WTC11 (cell line): ENCODE measurements around the gene SPOCK2. TPM values are rescaled to one million over a fixed set of nuclear protein-coding genes. Genes with fewer than 3 reads are reported as not detected.

ENCODE experiments used
- ATAC-seq: fragments of 200-7000 bp; cut with Tn5 transposase; 2 replicates; pipeline ENCODE4 v1.10.0; 2021; ENCODE audit warnings: mild to moderate bottlenecking, moderate library complexity
- CTCF ChIA-PET: fragments of 300-600 bp; sonication (Branson Sonifier 250); formaldehyde crosslinking; loops from one replicate; lab custom pipeline; 2021; ENCODE audit warnings: antibody characterized with exemption; lab: Charles Lee
- POLR2A ChIA-PET: fragments of 350-600 bp; sonication (Branson Sonifier 250); formaldehyde crosslinking; loops from one replicate; lab custom pipeline; 2021; ENCODE audit warnings: antibody characterized with exemption; lab: Charles Lee
- DNase-seq: peaks from one replicate; pipeline ENCODE4 v3.0.0; 2021; ENCODE audit warnings: low spot score
- H3K27ac Mint-ChIP-seq: 2 replicates; pipeline ENCODE4 v1.8.0; 2021; ENCODE audit warnings: mixed read lengths
- H3K27me3 Mint-ChIP-seq: 2 replicates; pipeline ENCODE4 v1.8.0; 2021; ENCODE audit warnings: low read depth, mild to moderate bottlenecking, moderate library complexity, mixed read lengths
- H3K36me3 Mint-ChIP-seq: 2 replicates; pipeline ENCODE4 v1.8.0; 2021; ENCODE audit warnings: mixed read lengths
- H3K4me1 Mint-ChIP-seq: 2 replicates; pipeline ENCODE4 v1.8.0; 2022; ENCODE audit warnings: mixed read lengths
- H3K4me3 Mint-ChIP-seq: 2 replicates; pipeline ENCODE4 v1.8.0; 2021; ENCODE audit warnings: mild to moderate bottlenecking, moderate library complexity, mixed read lengths
- H3K9me3 Mint-ChIP-seq: 2 replicates; pipeline ENCODE4 v1.8.0; 2021; ENCODE audit warnings: mixed read lengths
- GRHL2 ChIP-seq: fragments of 250-450 bp; sonication (Bioruptor Pico); IDR thresholded peaks from 2 replicates; pipeline ENCODE4 v1.8.0; 2022; ENCODE audit warnings: mild to moderate bottlenecking, moderate library complexity; ENCODE audit not compliant: insufficient replicate concordance, severe bottlenecking
- NR2C2 ChIP-seq: sonication (generic); formaldehyde crosslinking; IDR thresholded peaks from 2 replicates; pipeline ENCODE4 v1.8.0; 2022; ENCODE audit warnings: mild to moderate bottlenecking, missing genetic modification reagents
- OVOL2 ChIP-seq: fragments of 250-450 bp; sonication (Bioruptor Pico); IDR thresholded peaks from 2 replicates; pipeline ENCODE4 v1.9.0; 2021; ENCODE audit warnings: mild to moderate bottlenecking, borderline replicate concordance
- ZNF671 ChIP-seq: fragments of 250-450 bp; sonication (Bioruptor Pico); IDR thresholded peaks from 2 replicates; pipeline ENCODE4 v1.8.0; 2021; ENCODE audit warnings: mild to moderate bottlenecking
- total RNA-seq: library from RNA; stranded (reverse); gene quantifications from 3 replicates; pipeline ENCODE4 v1.2.3, GENCODE V29; 2021
- TF ChIP-seq, protein P1 (sequence below): fragments of 250-450 bp; sonication (Bioruptor Pico); IDR thresholded peaks from 2 replicates; pipeline ENCODE4 v1.9.0; 2021; ENCODE audit warnings: mild to moderate bottlenecking, borderline replicate concordance
- TF ChIP-seq, protein P2 (sequence below): sonication (generic); formaldehyde crosslinking; IDR thresholded peaks from 2 replicates; pipeline ENCODE4 v1.8.1; 2022; ENCODE audit warnings: low read depth, mild to moderate bottlenecking, moderate library complexity, missing genetic modification reagents, borderline replicate concordance
- TF ChIP-seq, protein P3 (sequence below): sonication (generic); formaldehyde crosslinking; IDR thresholded peaks from 2 replicates; pipeline ENCODE4 v1.8.0; 2022; ENCODE audit warnings: mild to moderate bottlenecking, missing genetic modification reagents
- TF ChIP-seq, protein P4 (sequence below): sonication (generic); formaldehyde crosslinking; IDR thresholded peaks from 2 replicates; pipeline ENCODE4 v1.8.1; 2023; ENCODE audit warnings: mild to moderate bottlenecking, missing genetic modification reagents
- TF ChIP-seq, protein P5 (sequence below): fragments of 250-450 bp; sonication (Bioruptor Pico); IDR thresholded peaks from 2 replicates; pipeline ENCODE4 v1.9.0; 2021; ENCODE audit warnings: mild to moderate bottlenecking
- TF ChIP-seq, protein P6 (sequence below): sonication (generic); formaldehyde crosslinking; IDR thresholded peaks from 2 replicates; pipeline ENCODE4 v1.8.0; 2023; ENCODE audit warnings: mild to moderate bottlenecking, missing genetic modification reagents

The SPOCK2 gene
- total RNA-seq, 1 experiment from 2014 or later = 4.7 TPM

DNA sequence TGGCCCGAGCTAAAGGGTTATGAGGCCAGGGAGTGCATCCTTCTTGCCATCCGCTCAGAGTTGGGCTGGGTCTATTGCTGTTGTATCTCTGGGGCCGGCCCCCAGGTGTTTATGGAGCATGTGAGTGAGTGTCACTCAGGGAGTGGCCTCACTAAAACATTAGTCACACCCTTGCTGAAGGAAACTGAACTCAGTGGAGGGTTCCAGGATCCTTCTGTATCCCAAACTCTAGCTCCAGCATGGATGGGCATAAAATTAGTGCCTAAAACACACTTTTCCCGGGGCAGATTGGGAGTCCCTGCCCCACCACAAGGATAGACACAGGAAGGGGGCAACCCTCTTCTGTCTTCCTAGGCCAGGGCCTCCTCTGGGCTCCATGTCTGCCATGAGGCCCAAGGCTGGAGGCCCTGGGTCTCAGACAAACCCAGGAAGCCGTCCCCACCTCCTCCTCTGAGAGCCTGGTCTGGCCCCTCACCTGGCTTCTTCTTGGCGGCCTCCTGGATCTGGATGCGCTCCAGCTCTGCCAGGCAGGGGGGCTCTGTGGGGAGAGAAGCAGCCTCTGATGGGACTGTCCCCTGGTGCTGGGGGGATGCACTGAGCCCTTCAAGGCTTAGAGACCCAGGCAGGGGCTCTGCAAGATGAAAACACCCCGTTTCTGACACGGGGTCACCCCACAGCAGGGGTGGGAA is 24.5 kb downstream of the SPOCK2 start (continued):
- TF ChIP-seq, protein P1, sequence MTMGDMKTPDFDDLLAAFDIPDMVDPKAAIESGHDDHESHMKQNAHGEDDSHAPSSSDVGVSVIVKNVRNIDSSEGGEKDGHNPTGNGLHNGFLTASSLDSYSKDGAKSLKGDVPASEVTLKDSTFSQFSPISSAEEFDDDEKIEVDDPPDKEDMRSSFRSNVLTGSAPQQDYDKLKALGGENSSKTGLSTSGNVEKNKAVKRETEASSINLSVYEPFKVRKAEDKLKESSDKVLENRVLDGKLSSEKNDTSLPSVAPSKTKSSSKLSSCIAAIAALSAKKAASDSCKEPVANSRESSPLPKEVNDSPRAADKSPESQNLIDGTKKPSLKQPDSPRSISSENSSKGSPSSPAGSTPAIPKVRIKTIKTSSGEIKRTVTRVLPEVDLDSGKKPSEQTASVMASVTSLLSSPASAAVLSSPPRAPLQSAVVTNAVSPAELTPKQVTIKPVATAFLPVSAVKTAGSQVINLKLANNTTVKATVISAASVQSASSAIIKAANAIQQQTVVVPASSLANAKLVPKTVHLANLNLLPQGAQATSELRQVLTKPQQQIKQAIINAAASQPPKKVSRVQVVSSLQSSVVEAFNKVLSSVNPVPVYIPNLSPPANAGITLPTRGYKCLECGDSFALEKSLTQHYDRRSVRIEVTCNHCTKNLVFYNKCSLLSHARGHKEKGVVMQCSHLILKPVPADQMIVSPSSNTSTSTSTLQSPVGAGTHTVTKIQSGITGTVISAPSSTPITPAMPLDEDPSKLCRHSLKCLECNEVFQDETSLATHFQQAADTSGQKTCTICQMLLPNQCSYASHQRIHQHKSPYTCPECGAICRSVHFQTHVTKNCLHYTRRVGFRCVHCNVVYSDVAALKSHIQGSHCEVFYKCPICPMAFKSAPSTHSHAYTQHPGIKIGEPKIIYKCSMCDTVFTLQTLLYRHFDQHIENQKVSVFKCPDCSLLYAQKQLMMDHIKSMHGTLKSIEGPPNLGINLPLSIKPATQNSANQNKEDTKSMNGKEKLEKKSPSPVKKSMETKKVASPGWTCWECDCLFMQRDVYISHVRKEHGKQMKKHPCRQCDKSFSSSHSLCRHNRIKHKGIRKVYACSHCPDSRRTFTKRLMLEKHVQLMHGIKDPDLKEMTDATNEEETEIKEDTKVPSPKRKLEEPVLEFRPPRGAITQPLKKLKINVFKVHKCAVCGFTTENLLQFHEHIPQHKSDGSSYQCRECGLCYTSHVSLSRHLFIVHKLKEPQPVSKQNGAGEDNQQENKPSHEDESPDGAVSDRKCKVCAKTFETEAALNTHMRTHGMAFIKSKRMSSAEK (CRISPR knock-in tag) = no peak

DNA sequence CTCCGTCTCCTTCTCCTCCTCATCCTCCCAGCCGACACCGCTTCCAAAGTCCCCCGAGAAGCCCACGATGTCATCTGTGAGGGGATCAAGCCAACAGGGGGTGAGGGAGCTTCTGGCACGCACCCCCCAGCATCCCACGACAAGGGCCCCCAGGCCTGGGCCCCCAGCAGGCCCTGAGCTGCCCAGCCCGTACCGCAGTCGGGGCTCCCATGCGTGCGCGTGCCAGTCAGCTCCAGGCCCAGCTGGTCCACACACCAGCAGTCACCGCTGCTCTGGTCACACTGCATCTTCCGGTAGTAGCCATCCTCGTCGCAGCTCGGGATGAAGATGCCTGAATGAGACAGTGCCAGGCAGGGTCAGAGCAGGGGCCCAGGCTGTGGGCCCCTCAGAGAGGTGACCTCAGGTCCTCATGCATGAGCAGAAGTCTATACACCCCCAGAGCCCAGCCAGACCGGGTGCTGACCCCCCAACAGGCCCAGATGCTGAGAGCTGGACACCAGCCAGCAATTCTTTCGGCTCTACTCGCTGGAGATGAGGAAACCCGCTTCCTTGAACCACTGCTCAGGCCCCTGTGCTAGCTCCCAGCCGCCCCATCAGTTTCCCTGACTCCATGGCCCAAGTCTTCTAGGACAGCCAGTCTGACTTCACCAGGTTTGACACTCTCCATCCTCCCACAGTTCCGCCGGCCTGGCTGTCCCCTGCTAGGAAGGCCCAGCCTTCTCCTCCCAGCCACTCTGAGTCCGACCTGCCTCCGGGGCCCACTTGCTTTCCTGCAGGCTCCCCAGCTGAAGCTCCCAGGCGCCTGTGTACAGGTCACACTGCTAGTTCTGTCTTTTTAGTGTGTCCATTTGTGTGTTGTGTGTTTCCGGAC is 25.3 kb downstream of the SPOCK2 start:
- peaks cover 14% of the 10 kb centered on the region for H3K4me1 Mint-ChIP-seq
- POLR2A ChIA-PET = interaction anchor here (0.5 kb wide), 1 partner anchor 39 kb away, joined by 3 read pairs; no protein-coding TSS in a partner anchor
- CTCF ChIA-PET = interaction anchor here (5.4 kb wide), 1 partner anchor 13 kb away, joined by 75 read pairs; no protein-coding TSS in a partner anchor
- TF ChIP-seq, protein P2, sequence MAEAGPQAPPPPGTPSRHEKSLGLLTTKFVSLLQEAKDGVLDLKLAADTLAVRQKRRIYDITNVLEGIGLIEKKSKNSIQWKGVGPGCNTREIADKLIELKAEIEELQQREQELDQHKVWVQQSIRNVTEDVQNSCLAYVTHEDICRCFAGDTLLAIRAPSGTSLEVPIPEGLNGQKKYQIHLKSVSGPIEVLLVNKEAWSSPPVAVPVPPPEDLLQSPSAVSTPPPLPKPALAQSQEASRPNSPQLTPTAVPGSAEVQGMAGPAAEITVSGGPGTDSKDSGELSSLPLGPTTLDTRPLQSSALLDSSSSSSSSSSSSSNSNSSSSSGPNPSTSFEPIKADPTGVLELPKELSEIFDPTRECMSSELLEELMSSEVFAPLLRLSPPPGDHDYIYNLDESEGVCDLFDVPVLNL (CRISPR knock-in tag) = no peak
- TF ChIP-seq NR2C2 (CRISPR knock-in tag) = no peak
- TF ChIP-seq, protein P3, sequence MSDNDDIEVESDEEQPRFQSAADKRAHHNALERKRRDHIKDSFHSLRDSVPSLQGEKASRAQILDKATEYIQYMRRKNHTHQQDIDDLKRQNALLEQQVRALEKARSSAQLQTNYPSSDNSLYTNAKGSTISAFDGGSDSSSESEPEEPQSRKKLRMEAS = no peak
- TF ChIP-seq OVOL2 = no peak
- TF ChIP-seq, protein P4, sequence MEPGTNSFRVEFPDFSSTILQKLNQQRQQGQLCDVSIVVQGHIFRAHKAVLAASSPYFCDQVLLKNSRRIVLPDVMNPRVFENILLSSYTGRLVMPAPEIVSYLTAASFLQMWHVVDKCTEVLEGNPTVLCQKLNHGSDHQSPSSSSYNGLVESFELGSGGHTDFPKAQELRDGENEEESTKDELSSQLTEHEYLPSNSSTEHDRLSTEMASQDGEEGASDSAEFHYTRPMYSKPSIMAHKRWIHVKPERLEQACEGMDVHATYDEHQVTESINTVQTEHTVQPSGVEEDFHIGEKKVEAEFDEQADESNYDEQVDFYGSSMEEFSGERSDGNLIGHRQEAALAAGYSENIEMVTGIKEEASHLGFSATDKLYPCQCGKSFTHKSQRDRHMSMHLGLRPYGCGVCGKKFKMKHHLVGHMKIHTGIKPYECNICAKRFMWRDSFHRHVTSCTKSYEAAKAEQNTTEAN (CRISPR knock-in tag) = no peak
- no peak for TF ChIP-seq ZNF671 (CRISPR knock-in tag)
- no peaks in the 10 kb centered on the region for H3K9me3 Mint-ChIP-seq
- DNase-seq = no peak
- H3K27ac Mint-ChIP-seq = no peak overlapping the region
- no peak for ATAC-seq
- H3K27me3 Mint-ChIP-seq = no peaks in the 10 kb centered on the region
- H3K36me3 Mint-ChIP-seq = no peaks in the 10 kb centered on the region
- H3K4me3 Mint-ChIP-seq = no peak overlapping the region

DNA sequence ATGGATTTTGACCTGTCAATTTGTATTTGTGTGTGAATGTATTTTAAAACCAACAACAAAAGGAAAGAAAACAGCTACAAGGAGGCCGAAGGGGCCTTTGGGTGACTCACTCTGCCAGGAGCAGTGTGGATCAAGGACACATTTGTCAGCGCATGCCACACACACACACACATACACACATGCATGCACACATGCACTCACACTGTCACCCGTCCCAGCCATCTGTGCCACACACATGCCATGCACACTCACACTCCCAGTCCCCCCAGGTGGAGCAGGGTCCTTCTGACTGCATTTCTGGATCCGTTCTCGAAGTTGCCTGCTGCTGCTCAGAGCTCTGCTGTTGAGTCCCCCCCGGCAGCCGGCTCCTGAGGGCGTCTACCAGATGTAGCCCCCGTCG is 26.0 kb downstream of the SPOCK2 start:
- H3K4me3 Mint-ChIP-seq = no peak overlapping the region
- peaks cover 14% of the 10 kb centered on the region for H3K4me1 Mint-ChIP-seq
- no peaks in the 10 kb centered on the region for H3K27me3 Mint-ChIP-seq
- POLR2A ChIA-PET = no interaction called here
- H3K27ac Mint-ChIP-seq = no peak overlapping the region
- DNase-seq (no peak), ATAC-seq (no peak)
- no peaks in the 10 kb centered on the region for H3K36me3 Mint-ChIP-seq
- TF ChIP-seq, protein P5, sequence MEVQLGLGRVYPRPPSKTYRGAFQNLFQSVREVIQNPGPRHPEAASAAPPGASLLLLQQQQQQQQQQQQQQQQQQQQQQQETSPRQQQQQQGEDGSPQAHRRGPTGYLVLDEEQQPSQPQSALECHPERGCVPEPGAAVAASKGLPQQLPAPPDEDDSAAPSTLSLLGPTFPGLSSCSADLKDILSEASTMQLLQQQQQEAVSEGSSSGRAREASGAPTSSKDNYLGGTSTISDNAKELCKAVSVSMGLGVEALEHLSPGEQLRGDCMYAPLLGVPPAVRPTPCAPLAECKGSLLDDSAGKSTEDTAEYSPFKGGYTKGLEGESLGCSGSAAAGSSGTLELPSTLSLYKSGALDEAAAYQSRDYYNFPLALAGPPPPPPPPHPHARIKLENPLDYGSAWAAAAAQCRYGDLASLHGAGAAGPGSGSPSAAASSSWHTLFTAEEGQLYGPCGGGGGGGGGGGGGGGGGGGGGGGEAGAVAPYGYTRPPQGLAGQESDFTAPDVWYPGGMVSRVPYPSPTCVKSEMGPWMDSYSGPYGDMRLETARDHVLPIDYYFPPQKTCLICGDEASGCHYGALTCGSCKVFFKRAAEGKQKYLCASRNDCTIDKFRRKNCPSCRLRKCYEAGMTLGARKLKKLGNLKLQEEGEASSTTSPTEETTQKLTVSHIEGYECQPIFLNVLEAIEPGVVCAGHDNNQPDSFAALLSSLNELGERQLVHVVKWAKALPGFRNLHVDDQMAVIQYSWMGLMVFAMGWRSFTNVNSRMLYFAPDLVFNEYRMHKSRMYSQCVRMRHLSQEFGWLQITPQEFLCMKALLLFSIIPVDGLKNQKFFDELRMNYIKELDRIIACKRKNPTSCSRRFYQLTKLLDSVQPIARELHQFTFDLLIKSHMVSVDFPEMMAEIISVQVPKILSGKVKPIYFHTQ = no peak
- no peak for TF ChIP-seq GRHL2 (CRISPR knock-in tag)
- TF ChIP-seq, protein P6, sequence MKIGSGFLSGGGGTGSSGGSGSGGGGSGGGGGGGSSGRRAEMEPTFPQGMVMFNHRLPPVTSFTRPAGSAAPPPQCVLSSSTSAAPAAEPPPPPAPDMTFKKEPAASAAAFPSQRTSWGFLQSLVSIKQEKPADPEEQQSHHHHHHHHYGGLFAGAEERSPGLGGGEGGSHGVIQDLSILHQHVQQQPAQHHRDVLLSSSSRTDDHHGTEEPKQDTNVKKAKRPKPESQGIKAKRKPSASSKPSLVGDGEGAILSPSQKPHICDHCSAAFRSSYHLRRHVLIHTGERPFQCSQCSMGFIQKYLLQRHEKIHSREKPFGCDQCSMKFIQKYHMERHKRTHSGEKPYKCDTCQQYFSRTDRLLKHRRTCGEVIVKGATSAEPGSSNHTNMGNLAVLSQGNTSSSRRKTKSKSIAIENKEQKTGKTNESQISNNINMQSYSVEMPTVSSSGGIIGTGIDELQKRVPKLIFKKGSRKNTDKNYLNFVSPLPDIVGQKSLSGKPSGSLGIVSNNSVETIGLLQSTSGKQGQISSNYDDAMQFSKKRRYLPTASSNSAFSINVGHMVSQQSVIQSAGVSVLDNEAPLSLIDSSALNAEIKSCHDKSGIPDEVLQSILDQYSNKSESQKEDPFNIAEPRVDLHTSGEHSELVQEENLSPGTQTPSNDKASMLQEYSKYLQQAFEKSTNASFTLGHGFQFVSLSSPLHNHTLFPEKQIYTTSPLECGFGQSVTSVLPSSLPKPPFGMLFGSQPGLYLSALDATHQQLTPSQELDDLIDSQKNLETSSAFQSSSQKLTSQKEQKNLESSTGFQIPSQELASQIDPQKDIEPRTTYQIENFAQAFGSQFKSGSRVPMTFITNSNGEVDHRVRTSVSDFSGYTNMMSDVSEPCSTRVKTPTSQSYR (CRISPR knock-in tag) = no peak
- CTCF ChIA-PET = interaction anchor here (1.0 to 5.4 kb wide), 4 partner anchors 7 to 266 kb away, joined by 4 to 75 read pairs (median 10); no protein-coding TSS in a partner anchor
- no peaks in the 10 kb centered on the region for H3K9me3 Mint-ChIP-seq
